HG02798 (cell line): ENCODE data around the gene CRADD.
"Not testable (repeated sequence)": the region's sequence is repeated elsewhere in the genome, so short reads cannot be mapped to it uniquely, and the experiment has no call there.

Experiments used
- ATAC-seq: cut with Tn5 transposase; IDR thresholded peaks from one replicate; pipeline ENCODE4 v1.9.1; 2021; ENCODE audit warnings: mild to moderate bottlenecking; ENCODE audit not compliant: unreplicated experiment, poor library complexity

The CRADD gene

GRCh38 chr12:93704122-93704521 is 26.9 kb downstream of the CRADD start:
- no peak for ATAC-seq

- no peak for ATAC-seq
Measured at GRCh38 chr12:93704625-93705024, 27.4 kb downstream of the CRADD start.

- ATAC-seq = no peak
Measured at GRCh38 chr12:93705237-93705636, 28.1 kb downstream of the CRADD start.

GRCh38 chr12:93706387-93706786 is 29.2 kb downstream of the CRADD start:
- ATAC-seq = no peak

GRCh38 chr12:93706824-93707223 is 29.6 kb downstream of the CRADD start:
- ATAC-seq = no peak

GRCh38 chr12:93707836-93708235 is 30.7 kb downstream of the CRADD start:
- ATAC-seq = no peak

GRCh38 chr12:93708952-93709351 is 31.8 kb downstream of the CRADD start:
- ATAC-seq = no peak

- ATAC-seq = no peak
Measured at GRCh38 chr12:93709386-93709785, 32.2 kb downstream of the CRADD start.

GRCh38 chr12:93710574-93710926 is 33.4 kb downstream of the CRADD start:
- no peak for ATAC-seq

- not testable (repeated sequence) for ATAC-seq
Measured at GRCh38 chr12:93711502-93711901, 34.3 kb downstream of the CRADD start.

- ATAC-seq = no peak
Measured at GRCh38 chr12:93712200-93712599, 35.0 kb downstream of the CRADD start.

GRCh38 chr12:93713060-93713459 is 35.9 kb downstream of the CRADD start:
- no peak for ATAC-seq

- no peak for ATAC-seq
Measured at GRCh38 chr12:93713800-93714199, 36.6 kb downstream of the CRADD start.

GRCh38 chr12:93714382-93714781 is 37.2 kb downstream of the CRADD start:
- no peak for ATAC-seq

- ATAC-seq = no peak
Measured at GRCh38 chr12:93719710-93720109, 42.5 kb downstream of the CRADD start.

GRCh38 chr12:93720559-93720958 is 43.4 kb downstream of the CRADD start:
- ATAC-seq = no peak

- no peak for ATAC-seq
Measured at GRCh38 chr12:93722179-93722578, 45.0 kb downstream of the CRADD start.

GRCh38 chr12:93722835-93723567 is 45.8 kb downstream of the CRADD start:
- ATAC-seq = no peak

GRCh38 chr12:93723568-93723930 is 46.4 kb downstream of the CRADD start:
- ATAC-seq = no peak

GRCh38 chr12:93725531-93725930 is 48.4 kb downstream of the CRADD start:
- no peak for ATAC-seq

GRCh38 chr12:93727195-93727811 is 50.1 kb downstream of the CRADD start:
- ATAC-seq = no peak

- ATAC-seq = no peak
Measured at GRCh38 chr12:93727911-93728310, 50.7 kb downstream of the CRADD start.
